IMR-90 (cell line): ENCODE measurements around the gene ALDH8A1. TPM values are rescaled to one million over a fixed set of nuclear protein-coding genes. Genes with fewer than 3 reads are reported as not detected.

Experiments
- ATAC-seq: fragments of 200-7000 bp; cut with Tn5 transposase; 2 replicates; pipeline ENCODE4 v1.9.1; 2020; ENCODE audit warnings: low read depth, mild to moderate bottlenecking, moderate library complexity
- BruUV-seq: library from RNA; stranded (reverse); fragments of 400-500 nt; replicated peaks from 2 replicates; lab custom pipeline; 2021; lab: Mats Ljungman, UMichigan
- CTCF ChIA-PET: fragments of 300-600 bp; formaldehyde crosslinking; extraction: SDS; loops from one replicate; lab custom pipeline; 2021; ENCODE audit warnings: antibody characterized with exemption; lab: Yijun Ruan, JAX
- POLR2A ChIA-PET: fragments of 300-600 bp; sonication (Branson Sonifier 250); formaldehyde crosslinking; loops from one replicate; lab custom pipeline; 2022; ENCODE audit warnings: antibody characterized with exemption; ENCODE audit not compliant: unreplicated experiment; lab: Charles Lee
- DNase-seq: peaks from one replicate; pipeline ENCODE4 v3.0.0; 2013
- H2AFZ ChIP-seq: replicated peaks from 2 replicates; pipeline ENCODE3; 2013; ENCODE audit warnings: low read length, mild to moderate bottlenecking; ENCODE audit not compliant: poor library complexity
- H2AK5ac ChIP-seq: 2 replicates; pipeline ENCODE4 v1.6.1; 2013; ENCODE audit warnings: low read depth, low read length, inconsistent platforms
- H2AK9ac ChIP-seq: replicated peaks from 2 replicates; pipeline ENCODE3; 2013; ENCODE audit warnings: mild to moderate bottlenecking, low read depth, low read length, moderate library complexity; ENCODE audit not compliant: poor library complexity
- H2BK120ac ChIP-seq: 2 replicates; pipeline ENCODE4 v1.6.1; 2013; ENCODE audit warnings: low read depth, low read length, inconsistent platforms
- H2BK15ac ChIP-seq: 3 replicates; pipeline ENCODE4 v1.6.1; 2013; ENCODE audit warnings: low read depth, low read length, inconsistent platforms
- H2BK20ac ChIP-seq: 2 replicates; pipeline ENCODE4 v1.6.1; 2013; ENCODE audit warnings: low read depth, mild to moderate bottlenecking, inconsistent platforms, low read length, moderate library complexity
- H2BK5ac ChIP-seq: 2 replicates; pipeline ENCODE4 v1.6.1; 2013; ENCODE audit warnings: mild to moderate bottlenecking, low read depth, low read length, inconsistent platforms; ENCODE audit not compliant: poor library complexity, severe bottlenecking
- H3K14ac ChIP-seq: replicated peaks from 2 replicates; pipeline ENCODE4 v1.6.1; 2013; ENCODE audit warnings: low read depth, low read length, inconsistent platforms
- H3K18ac ChIP-seq: 2 replicates; pipeline ENCODE4 v1.6.1; 2013; ENCODE audit warnings: low read depth, low read length, control low read depth
- H3K23ac ChIP-seq: 2 replicates; pipeline ENCODE4 v1.6.1; 2013; ENCODE audit warnings: low read depth, low read length, inconsistent platforms
- H3K27ac ChIP-seq: 2 replicates; pipeline ENCODE4 v1.5.1; 2013; ENCODE audit warnings: mild to moderate bottlenecking, control low read depth, low read length; ENCODE audit not compliant: insufficient read depth
- H3K27me3 ChIP-seq: 2 replicates; pipeline ENCODE4 v1.6.1; 2013; ENCODE audit warnings: low read length; ENCODE audit not compliant: control insufficient read depth, insufficient read depth
- H3K36me3 ChIP-seq: 2 replicates; pipeline ENCODE4 v1.6.1; 2013; ENCODE audit warnings: low read length, mixed read lengths; ENCODE audit not compliant: control insufficient read depth, insufficient read depth
- H3K4ac ChIP-seq: 2 replicates; pipeline ENCODE4 v1.6.1; 2013; ENCODE audit warnings: low read depth, low read length, inconsistent platforms
- H3K4me1 ChIP-seq: 2 replicates; pipeline ENCODE4 v1.6.1; 2013; ENCODE audit warnings: low read length, mixed read lengths; ENCODE audit not compliant: control insufficient read depth, insufficient read depth
- H3K4me2 ChIP-seq: 2 replicates; pipeline ENCODE4 v1.6.1; 2013; ENCODE audit warnings: low read depth, mild to moderate bottlenecking, control low read depth, low read length, moderate library complexity
- H3K4me3 ChIP-seq: 2 replicates; pipeline ENCODE4 v1.5.1; 2013; ENCODE audit warnings: low read depth, mild to moderate bottlenecking, control low read depth, low read length, moderate library complexity; ENCODE audit not compliant: insufficient read depth
- H3K56ac ChIP-seq: 2 replicates; pipeline ENCODE4 v1.6.1; 2013; ENCODE audit warnings: low read length, inconsistent platforms; ENCODE audit not compliant: insufficient read depth; ENCODE audit errors: extremely low read depth
- H3K79me1 ChIP-seq, 2 experiments: 2 replicates each; pipeline ENCODE4 v1.6.1; 2013; ENCODE audit warnings: low read length in 2 of 2, inconsistent platforms in 1 of 2, low read depth in 1 of 2
- H3K9ac ChIP-seq: 2 replicates; pipeline ENCODE4 v1.6.1; 2013; ENCODE audit warnings: low read depth, low read length, control low read depth
- H3K9me1 ChIP-seq: 2 replicates; pipeline ENCODE4 v1.6.1; 2013; ENCODE audit warnings: low read length, inconsistent platforms; ENCODE audit not compliant: insufficient read depth
- H3K9me3 ChIP-seq: 2 replicates; pipeline ENCODE4 v1.6.1; 2013; ENCODE audit warnings: low read length; ENCODE audit not compliant: control insufficient read depth, insufficient read depth
- H4K20me1 ChIP-seq: 2 replicates; pipeline ENCODE4 v1.6.1; 2013; ENCODE audit warnings: low read length, inconsistent platforms; ENCODE audit not compliant: insufficient read depth
- H4K5ac ChIP-seq: 2 replicates; pipeline ENCODE4 v1.6.1; 2013; ENCODE audit warnings: mild to moderate bottlenecking, low read depth, low read length, control low read depth
- H4K8ac ChIP-seq, 2 experiments: 2 replicates each; pipeline ENCODE4 v1.6.1; 2013; ENCODE audit warnings: low read depth in 2 of 2, low read length in 2 of 2, control low read depth in 1 of 2, inconsistent platforms in 1 of 2
- H4K91ac ChIP-seq: 2 replicates; pipeline ENCODE4 v1.6.1; 2013; ENCODE audit warnings: low read depth, low read length, inconsistent platforms; ENCODE audit not compliant: insufficient read depth
- CHD1 ChIP-seq: IDR thresholded peaks from 2 replicates; pipeline ENCODE4 v1.6.1; 2012; ENCODE audit warnings: low read depth, low read length, improper control_type of control experiment
- POLR2A ChIP-seq: IDR thresholded peaks from 2 replicates; pipeline ENCODE4 v1.6.1; 2012; ENCODE audit warnings: mild to moderate bottlenecking, low read depth, low read length
- dilution Hi-C: fragments of 300-500 bp; cut with HindIII; formaldehyde crosslinking; loops from one replicate; pipeline ENCODE4 v1.14.3; 2018; ENCODE audit warnings: low sequenced_read_pairs; ENCODE audit not compliant: unreplicated experiment
- in situ Hi-C: fragments of 300-500 bp; cut with MboI; formaldehyde crosslinking; loops from 3 replicates; pipeline ENCODE4 v1.14.3; 2019; ENCODE audit warnings: low sequenced_read_pairs, inconsistent platforms, mixed read lengths
- intact Hi-C: fragments of 100-400 bp; cut with micrococcal nuclease; formaldehyde crosslinking; loops from 2 replicates; pipeline ENCODE4 v1.10.0; 2022
- polyA plus RNA-seq, 3 experiments: library from polyadenylated mRNA; depleted of rRNA; stranded (reverse); fragments of >200 nt; gene quantifications; 2 replicates each; pipeline ENCODE4 v1.2.3, GENCODE V29; 2012; ENCODE audit warnings: low replicate concordance in 1 of 3
- total RNA-seq: library from RNA; depleted of rRNA; stranded (reverse); fragments of >200 nt; gene quantifications from 2 replicates; pipeline ENCODE4 v1.2.3, GENCODE V29; 2012

Gene ALDH8A1
- total and polyA plus RNA-seq, 2 of the 4 experiments (the other 2 are of a cell fraction) = under 0.01 to 0.15 TPM

DNA sequence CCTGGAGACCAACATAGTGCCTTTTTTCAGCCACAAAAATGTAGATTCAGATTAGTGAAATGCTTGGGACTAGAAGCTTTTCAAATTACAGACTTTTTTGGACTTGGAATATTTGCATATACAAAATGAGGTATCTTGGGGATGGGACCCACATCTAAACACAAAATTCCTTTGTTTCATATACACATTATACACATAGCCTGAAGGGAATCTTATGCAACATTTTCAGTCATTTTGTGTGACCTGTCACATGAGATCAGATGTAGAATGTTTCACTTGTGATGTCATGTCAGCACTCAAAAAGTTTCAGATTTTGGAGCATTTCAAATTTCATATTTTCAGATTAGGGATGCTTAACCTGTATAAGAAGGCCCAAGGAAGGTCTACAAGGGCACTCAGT lies 44.5 kb upstream of the ALDH8A1 start:
- CTCF ChIA-PET = no interaction called here

More for the DNA sequence above, 44.5 kb upstream of the ALDH8A1 start:
- Histone ChIP-seq H2AK5ac (no peak overlapping the region), H3K14ac (no peak overlapping the region), H4K91ac (no peak overlapping the region), H3K4me3 (no peak overlapping the region), H3K23ac (no peak overlapping the region), H3K9ac (no peak overlapping the region), H3K56ac (no peak overlapping the region), H3K18ac (no peak overlapping the region), H2BK120ac (no peak overlapping the region), H3K9me3 (no peaks in the 10 kb centered on the region), H4K20me1 (no peaks in the 10 kb centered on the region), H2AK9ac (no peak overlapping the region), H3K36me3 (peaks cover 11% of the 10 kb centered on the region), H4K8ac (no peak overlapping the region), H2BK15ac (no peak overlapping the region), H3K4ac (no peak overlapping the region), H2AFZ (no peak overlapping the region), H3K9me1 (peaks cover 4% of the 10 kb centered on the region; the same call in 1 of the 2 replicates), H2BK20ac (no peak overlapping the region), H4K5ac (no peak overlapping the region), H3K4me2 (no peak overlapping the region), H3K79me1 (0 out of 4 replicates have a peak, but pooled peaks cover 0 to 5% of the 10 kb centered on the region in 2 experiments), H3K27ac (no peak overlapping the region), H3K4me1 (no peaks in the 10 kb centered on the region), H3K27me3 (no peaks in the 10 kb centered on the region), H2BK5ac (no peak overlapping the region)
- in situ Hi-C loops (no loop called here), intact Hi-C loops (no loop called here), dilution Hi-C loops (no loop called here)
- TF ChIP-seq CHD1 (no peak), POLR2A (no peak)
- DNase-seq = no peak
- BruUV-seq = no TSS peak
- ATAC-seq = no peak
- POLR2A ChIA-PET = no interaction called here
